ENCODE results near the gene TBX5. TPM values are rescaled to one million over a fixed set of nuclear protein-coding genes. Genes with fewer than 3 reads are reported as not detected.

The TBX5 gene
- polyA plus RNA-seq, 1 of the 3 experiments (the other 2 are of a cell fraction), result not detected

DNA sequence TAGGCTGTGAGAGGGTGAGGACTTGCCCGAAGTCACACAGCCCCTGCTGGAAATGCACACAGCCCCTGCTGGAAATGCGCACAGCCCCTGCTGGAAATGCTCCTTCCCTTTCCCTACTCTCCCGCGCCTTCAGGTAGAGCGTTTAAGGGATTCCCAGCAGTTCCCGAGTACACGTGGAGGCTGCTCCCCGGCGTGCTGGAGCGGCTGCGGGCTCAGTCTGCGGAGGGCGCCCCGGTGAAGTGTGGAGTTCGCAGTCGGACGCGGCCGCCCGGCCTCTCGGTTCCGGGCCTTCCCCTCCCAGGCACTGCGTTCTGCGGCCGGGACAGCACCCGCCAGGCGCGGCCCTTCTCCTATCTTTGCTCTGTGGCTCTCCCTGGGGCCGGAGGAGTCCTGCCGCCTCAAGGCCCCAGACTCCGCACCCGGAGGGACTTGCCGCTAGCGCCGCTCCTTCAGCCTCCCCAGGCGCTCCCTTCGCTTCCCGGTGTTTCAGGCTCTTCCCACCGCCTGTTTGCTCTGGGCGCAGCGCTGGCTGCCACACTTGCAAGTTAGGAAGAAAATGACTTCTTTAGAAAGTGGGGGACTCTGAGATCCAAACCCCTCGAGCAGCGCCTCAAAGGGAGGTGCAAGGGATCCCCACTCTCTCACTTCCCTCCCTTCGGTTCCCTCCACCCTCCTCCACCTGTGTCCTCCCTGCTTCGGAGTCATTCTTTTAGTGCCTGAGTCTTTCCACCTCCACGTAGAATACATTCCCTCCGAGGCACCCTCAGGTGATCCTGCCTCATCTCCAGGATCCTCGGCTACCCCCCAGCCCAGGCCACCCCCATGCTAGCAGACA is 8.3 kb upstream of the TBX5 start:
- no peak overlapping the region for H3K27ac ChIP-seq (ENCODE audit: low read depth in 2 of 2, low read length in 1 of 2)
- H3K9me3 ChIP-seq, result no peaks in the 10 kb centered on the region
- no peaks in the 10 kb centered on the region for H3K79me2 ChIP-seq (ENCODE audit: insufficient read depth)
- no peak overlapping the region for H3K9ac ChIP-seq
- H3K36me3 ChIP-seq (replicated peaks in 1 of 2; ENCODE audit: control insufficient read depth in 1 of 2, insufficient read depth in 2 of 2, low read length in 1 of 2), result no peaks in the 10 kb centered on the region
- no peak for DNase-seq
- 10% methylated on average over 20 of the region's 48 CpGs for WGBS (ENCODE audit: low lambda C conversion rate)
- no peak overlapping the region for H3K4me2 ChIP-seq
- ChIA-PET POLR2A (no interaction called here), CTCF (interaction anchor here (0.7 kb wide), 1 partner anchor 175 kb away, joined by 3 read pairs; no protein-coding TSS in a partner anchor)
- H3K4me3 ChIP-seq (ENCODE audit: low read depth in 2 of 2, low read length in 1 of 2), result no peak overlapping the region
- TF ChIP-seq JUND (IDR thresholded peaks at IDR 0.05) (no peak), FOXM1 (IDR thresholded peaks at IDR 0.05; ENCODE audit: low read depth) (no peak), NFIC (IDR thresholded peaks at IDR 0.05; ENCODE audit: borderline replicate concordance) (no peak), RFX5 (IDR thresholded peaks at IDR 0.05; ENCODE audit: low read length) (no peak), EZH2phosphoT487 (IDR thresholded peaks at IDR 0.05; ENCODE audit: borderline replicate concordance, low read depth) (no peak), SIN3A (IDR thresholded peaks at IDR 0.05; ENCODE audit: borderline replicate concordance, low read depth, low read length) (no peak), CHD2 (IDR thresholded peaks at IDR 0.05; ENCODE audit: low read length, partially characterized antibody) (no peak), EP300 (IDR thresholded peaks at IDR 0.05; ENCODE audit: borderline replicate concordance in 1 of 2, low read depth in 1 of 2, low read length in 1 of 2) (no peak), YY1 (IDR thresholded peaks at IDR 0.05; ENCODE audit: low read depth) (no peak)
- TF ChIP-seq, protein P1, sequence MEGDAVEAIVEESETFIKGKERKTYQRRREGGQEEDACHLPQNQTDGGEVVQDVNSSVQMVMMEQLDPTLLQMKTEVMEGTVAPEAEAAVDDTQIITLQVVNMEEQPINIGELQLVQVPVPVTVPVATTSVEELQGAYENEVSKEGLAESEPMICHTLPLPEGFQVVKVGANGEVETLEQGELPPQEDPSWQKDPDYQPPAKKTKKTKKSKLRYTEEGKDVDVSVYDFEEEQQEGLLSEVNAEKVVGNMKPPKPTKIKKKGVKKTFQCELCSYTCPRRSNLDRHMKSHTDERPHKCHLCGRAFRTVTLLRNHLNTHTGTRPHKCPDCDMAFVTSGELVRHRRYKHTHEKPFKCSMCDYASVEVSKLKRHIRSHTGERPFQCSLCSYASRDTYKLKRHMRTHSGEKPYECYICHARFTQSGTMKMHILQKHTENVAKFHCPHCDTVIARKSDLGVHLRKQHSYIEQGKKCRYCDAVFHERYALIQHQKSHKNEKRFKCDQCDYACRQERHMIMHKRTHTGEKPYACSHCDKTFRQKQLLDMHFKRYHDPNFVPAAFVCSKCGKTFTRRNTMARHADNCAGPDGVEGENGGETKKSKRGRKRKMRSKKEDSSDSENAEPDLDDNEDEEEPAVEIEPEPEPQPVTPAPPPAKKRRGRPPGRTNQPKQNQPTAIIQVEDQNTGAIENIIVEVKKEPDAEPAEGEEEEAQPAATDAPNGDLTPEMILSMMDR (IDR thresholded peaks at IDR 0.05), result no peak
- peaks cover 73% of the 10 kb centered on the region for H3K27me3 ChIP-seq (ENCODE audit: insufficient read depth)
- no peaks in the 10 kb centered on the region for H3K9me2 ChIP-seq
- H2AFZ ChIP-seq (ENCODE audit: low read depth), result no peak overlapping the region
- H3K4me1 ChIP-seq (ENCODE audit: control insufficient read depth in 1 of 2, insufficient read depth in 2 of 2, low read depth in 1 of 2, low read length in 1 of 2), result no peaks in the 10 kb centered on the region
- no peaks in the 10 kb centered on the region for H3F3A ChIP-seq (replicated peaks; ENCODE audit: insufficient read depth)
- H4K20me1 ChIP-seq (ENCODE audit: insufficient read depth), result no peaks in the 10 kb centered on the region

DNA sequence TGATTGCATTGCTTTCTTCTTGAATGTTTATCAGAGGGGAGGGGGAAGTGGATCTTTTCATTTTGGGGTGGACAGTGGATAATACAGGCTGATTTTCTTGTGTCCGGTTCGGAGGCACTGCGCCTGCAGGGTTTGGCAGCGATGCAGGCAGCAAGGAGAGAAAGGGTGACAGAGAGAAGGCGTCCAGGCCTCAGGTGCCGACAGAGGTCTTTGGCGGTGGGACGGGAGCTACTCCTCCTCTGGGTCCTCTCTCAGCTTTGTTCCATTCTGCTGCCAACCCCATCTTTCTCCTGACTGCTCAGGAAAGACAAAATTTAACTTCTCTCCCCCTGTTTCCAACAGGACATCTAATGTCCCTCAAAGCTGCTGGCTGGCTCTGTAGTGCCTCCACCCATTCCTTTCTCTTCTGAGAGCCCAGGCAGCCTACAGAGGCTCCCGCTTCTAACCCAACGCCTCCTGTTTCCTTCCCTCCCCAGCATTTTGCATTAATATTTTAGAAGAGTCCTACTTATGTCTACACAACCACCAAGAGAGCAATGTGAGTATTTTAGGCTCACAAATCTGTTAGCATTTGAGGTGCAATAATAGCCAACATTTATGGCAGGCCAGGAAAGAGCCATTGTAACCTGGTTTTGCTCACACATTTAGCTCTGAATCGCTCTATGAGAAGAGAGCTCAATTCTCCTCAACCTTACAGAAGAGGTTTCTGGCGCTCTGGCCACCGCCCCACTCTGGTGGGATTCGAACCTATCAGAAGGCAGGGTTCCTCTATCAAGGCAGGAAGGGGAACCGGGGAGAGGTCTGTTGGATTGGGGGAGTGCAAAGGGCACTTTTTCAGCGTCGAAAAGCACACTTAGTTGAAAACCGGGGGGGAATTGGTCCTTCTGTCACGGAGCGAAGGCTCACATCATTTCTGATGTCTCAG is 7.1 kb upstream of the TBX5 start:
- H4K20me1 ChIP-seq (ENCODE audit: insufficient read depth), result no peaks in the 10 kb centered on the region
- POLR2A ChIA-PET, result no interaction called here
- no peak for TF ChIP-seq SIN3A (IDR thresholded peaks at IDR 0.05; ENCODE audit: borderline replicate concordance, low read depth, low read length)
- TF ChIP-seq GATA2 (CRISPR knock-in tag; IDR thresholded peaks at IDR 0.05), result no peak
- TF ChIP-seq, protein P2, sequence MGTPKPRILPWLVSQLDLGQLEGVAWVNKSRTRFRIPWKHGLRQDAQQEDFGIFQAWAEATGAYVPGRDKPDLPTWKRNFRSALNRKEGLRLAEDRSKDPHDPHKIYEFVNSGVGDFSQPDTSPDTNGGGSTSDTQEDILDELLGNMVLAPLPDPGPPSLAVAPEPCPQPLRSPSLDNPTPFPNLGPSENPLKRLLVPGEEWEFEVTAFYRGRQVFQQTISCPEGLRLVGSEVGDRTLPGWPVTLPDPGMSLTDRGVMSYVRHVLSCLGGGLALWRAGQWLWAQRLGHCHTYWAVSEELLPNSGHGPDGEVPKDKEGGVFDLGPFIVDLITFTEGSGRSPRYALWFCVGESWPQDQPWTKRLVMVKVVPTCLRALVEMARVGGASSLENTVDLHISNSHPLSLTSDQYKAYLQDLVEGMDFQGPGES (IDR thresholded peaks at IDR 0.05; ENCODE audit: low read depth, low read length), result no peak
- TF ChIP-seq ELF1 (IDR thresholded peaks at IDR 0.05), result no peak
- TF ChIP-seq RXRA (IDR thresholded peaks at IDR 0.05; ENCODE audit: borderline replicate concordance, low read depth), result no peak
- no peak for TF ChIP-seq TAF1 (IDR thresholded peaks at IDR 0.05; ENCODE audit: borderline replicate concordance, low read depth, low read length)
- TF ChIP-seq JUND (IDR thresholded peaks at IDR 0.05), result no peak
- no peak for TF ChIP-seq MXI1 (IDR thresholded peaks at IDR 0.05; ENCODE audit: low read depth, low read length)
- TF ChIP-seq, protein P3, sequence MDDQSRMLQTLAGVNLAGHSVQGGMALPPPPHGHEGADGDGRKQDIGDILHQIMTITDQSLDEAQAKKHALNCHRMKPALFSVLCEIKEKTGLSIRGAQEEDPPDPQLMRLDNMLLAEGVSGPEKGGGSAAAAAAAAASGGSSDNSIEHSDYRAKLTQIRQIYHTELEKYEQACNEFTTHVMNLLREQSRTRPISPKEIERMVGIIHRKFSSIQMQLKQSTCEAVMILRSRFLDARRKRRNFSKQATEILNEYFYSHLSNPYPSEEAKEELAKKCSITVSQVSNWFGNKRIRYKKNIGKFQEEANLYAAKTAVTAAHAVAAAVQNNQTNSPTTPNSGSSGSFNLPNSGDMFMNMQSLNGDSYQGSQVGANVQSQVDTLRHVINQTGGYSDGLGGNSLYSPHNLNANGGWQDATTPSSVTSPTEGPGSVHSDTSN (IDR thresholded peaks at IDR 0.05), result no peak
- no peak for TF ChIP-seq POLR2AphosphoS5 (IDR thresholded peaks at IDR 0.05; ENCODE audit: low read depth, low read length)
- no peak for TF ChIP-seq FOXJ3 (CRISPR knock-in tag; IDR thresholded peaks at IDR 0.05)

More for the DNA sequence above, 7.1 kb upstream of the TBX5 start:
- Histone ChIP-seq H3K9me2 (no peaks in the 10 kb centered on the region), H3K4me2 (no peak overlapping the region), H3K27me3 (ENCODE audit: insufficient read depth) (peaks cover 84% of the 10 kb centered on the region), H2AFZ (ENCODE audit: low read depth) (no peak overlapping the region), H3K9me3 (no peaks in the 10 kb centered on the region), H3K27ac (ENCODE audit: low read depth in 2 of 2, low read length in 1 of 2) (no peak overlapping the region), H3K36me3 (replicated peaks in 1 of 2; ENCODE audit: control insufficient read depth in 1 of 2, insufficient read depth in 2 of 2, low read length in 1 of 2) (no peaks in the 10 kb centered on the region), H3K4me3 (ENCODE audit: low read depth in 2 of 2, low read length in 1 of 2) (no peak overlapping the region), H3K79me2 (ENCODE audit: insufficient read depth) (no peaks in the 10 kb centered on the region), H3F3A (replicated peaks; ENCODE audit: insufficient read depth) (no peaks in the 10 kb centered on the region), H3K9ac (no peak overlapping the region), H3K4me1 (ENCODE audit: control insufficient read depth in 1 of 2, insufficient read depth in 2 of 2, low read depth in 1 of 2, low read length in 1 of 2) (no peaks in the 10 kb centered on the region; a peak in 1 of 4 replicates)
- DNase-seq, result no peak
- 14% methylated on average over 19 of the region's 20 CpGs for WGBS (ENCODE audit: low lambda C conversion rate)
- CTCF ChIA-PET, result interaction anchor here (0.9 kb wide), 1 partner anchor 18 kb away, joined by 3 read pairs; no protein-coding TSS in a partner anchor

Measured in SK-N-SH (cell line).